ENCODE measurements around the gene TXNDC2. TPM values are rescaled to one million over a fixed set of nuclear protein-coding genes. Genes with fewer than 3 reads are reported as not detected.
A peak's percentile ranks its signal among the peaks of the same experiment; 100 is the strongest.

TXNDC2 gene
- total RNA-seq, 1 donor: not detected

GRCh38 chr18:9859232-9859631 is 26.5 kb upstream of the TXNDC2 start:
- DNase-seq (ENCODE audit: low read depth in 2 of 3, low spot score in 2 of 3): no peak

- no peak for DNase-seq (ENCODE audit: low read depth in 2 of 3, low spot score in 2 of 3)
Observed at GRCh38 chr18:9860682-9861081, 25.1 kb upstream of the TXNDC2 start.

GRCh38 chr18:9861157-9861556 is 24.6 kb upstream of the TXNDC2 start:
- no peak for DNase-seq (ENCODE audit: low read depth in 2 of 3, low spot score in 2 of 3)

GRCh38 chr18:9861933-9862332 is 23.8 kb upstream of the TXNDC2 start:
- DNase-seq (ENCODE audit: low read depth in 2 of 3, low spot score in 2 of 3): no peak

GRCh38 chr18:9862686-9863085 is 23.1 kb upstream of the TXNDC2 start:
- DNase-seq (ENCODE audit: low read depth in 2 of 3, low spot score in 2 of 3): no peak

GRCh38 chr18:9863282-9863681 is 22.5 kb upstream of the TXNDC2 start:
- no peak for DNase-seq (ENCODE audit: low read depth in 2 of 3, low spot score in 2 of 3)

- DNase-seq (ENCODE audit: low read depth in 2 of 3, low spot score in 2 of 3): no peak
Observed at GRCh38 chr18:9865764-9866490, 19.8 kb upstream of the TXNDC2 start.

- DNase-seq (ENCODE audit: low read depth in 2 of 3, low spot score in 2 of 3): no peak
Observed at GRCh38 chr18:9866627-9867026, 19.1 kb upstream of the TXNDC2 start.

- no peak for DNase-seq (ENCODE audit: low read depth in 2 of 3, low spot score in 2 of 3)
Observed at GRCh38 chr18:9867071-9867594, 18.6 kb upstream of the TXNDC2 start.

- no peak for DNase-seq (ENCODE audit: low read depth in 2 of 3, low spot score in 2 of 3)
Observed at GRCh38 chr18:9868857-9869714, 16.7 kb upstream of the TXNDC2 start.

GRCh38 chr18:9869715-9870430 is 15.9 kb upstream of the TXNDC2 start:
- DNase-seq (ENCODE audit: low read depth in 2 of 3, low spot score in 2 of 3): peak in 1 of 3 donors; percentile 13

GRCh38 chr18:9870431-9871008 is 15.3 kb upstream of the TXNDC2 start:
- DNase-seq (ENCODE audit: low read depth in 2 of 3, low spot score in 2 of 3): no peak

- no peak for DNase-seq (ENCODE audit: low read depth in 2 of 3, low spot score in 2 of 3)
Observed at GRCh38 chr18:9871244-9871746, 14.5 kb upstream of the TXNDC2 start.

- no peak for DNase-seq (ENCODE audit: low read depth in 2 of 3, low spot score in 2 of 3)
Observed at GRCh38 chr18:9872823-9873222, 12.9 kb upstream of the TXNDC2 start.

- DNase-seq (ENCODE audit: low read depth in 2 of 3, low spot score in 2 of 3): no peak
Observed at GRCh38 chr18:9874728-9875127, 11.0 kb upstream of the TXNDC2 start.

- no peak for DNase-seq (ENCODE audit: low read depth in 2 of 3, low spot score in 2 of 3)
Observed at GRCh38 chr18:9876212-9876866, 9.4 kb upstream of the TXNDC2 start.

GRCh38 chr18:9876867-9877654 is 8.7 kb upstream of the TXNDC2 start:
- DNase-seq (ENCODE audit: low read depth in 2 of 3, low spot score in 2 of 3): peak in 2 of 3 donors; percentile 41 to 52

- no peak for DNase-seq (ENCODE audit: low read depth in 2 of 3, low spot score in 2 of 3)
Observed at GRCh38 chr18:9877655-9878014, 8.1 kb upstream of the TXNDC2 start.

GRCh38 chr18:9878095-9878494 is 7.7 kb upstream of the TXNDC2 start:
- no peak for DNase-seq (ENCODE audit: low read depth in 2 of 3, low spot score in 2 of 3)

Measured in hematopoietic multipotent progenitor cell (in vitro differentiated cells).